Keratinocyte (primary cell): Measurements from ENCODE around the gene AHCYL2. TPM values are rescaled to one million over a fixed set of nuclear protein-coding genes. Genes with fewer than 3 reads are reported as not detected.

Source experiments
- DNase-seq: peaks from one replicate; pipeline ENCODE4 v3.0.0-alpha.2; 2011; ENCODE audit warnings: low read depth, missing footprints, low spot score
- FAIRE-seq: peaks from 2 replicates; lab custom pipeline; 2011; peaks lifted over from hg19 to GRCh38; lab: Jason Lieb, UNC
- H2AFZ ChIP-seq: 2 replicates; pipeline ENCODE4 v1.6.0; 2012; ENCODE audit warnings: low read length, control low read depth, inconsistent platforms; ENCODE audit not compliant: control insufficient read depth
- H3K27ac ChIP-seq: 2 replicates; pipeline ENCODE4 v1.5.1; 2011; ENCODE audit warnings: low read length; ENCODE audit not compliant: control insufficient read depth, insufficient read depth
- H3K27me3 ChIP-seq: 3 replicates; pipeline ENCODE4 v1.6.0; 2011; ENCODE audit warnings: low read length; ENCODE audit not compliant: control insufficient read depth, insufficient read depth; ENCODE audit errors: extremely low read depth
- H3K36me3 ChIP-seq, 2 experiments: 2 replicates in 1 of 2; 3 replicates in 1 of 2; pipeline ENCODE4 v1.5.1; 2011; ENCODE audit warnings: low read length in 2 of 2, mild to moderate bottlenecking in 1 of 2; ENCODE audit not compliant: control insufficient read depth in 2 of 2, insufficient read depth in 2 of 2; ENCODE audit errors: extremely low read depth in 1 of 2
- H3K4me1 ChIP-seq: 3 replicates; pipeline ENCODE4 v1.5.1; 2011; ENCODE audit warnings: low read length; ENCODE audit not compliant: control insufficient read depth, insufficient read depth; ENCODE audit errors: extremely low read depth
- H3K4me2 ChIP-seq: 3 replicates; pipeline ENCODE4 v1.6.0; 2011; ENCODE audit warnings: low read depth, low read length; ENCODE audit not compliant: control insufficient read depth, insufficient read depth; ENCODE audit errors: extremely low read depth
- H3K4me3 ChIP-seq, 3 experiments: fragments of 200-600 bp in 1 of 3; sonication (generic) in 1 of 3; 2 replicates in 2 of 3; 3 replicates in 1 of 3; pipeline ENCODE4 v1.5.1; 2011 to 2016; ENCODE audit warnings: low read length in 3 of 3, mild to moderate bottlenecking in 3 of 3, control low read depth in 2 of 3, inconsistent platforms in 1 of 3, low read depth in 1 of 3, mixed read lengths in 1 of 3, mixed run types in 1 of 3, moderate library complexity in 1 of 3; ENCODE audit not compliant: control insufficient read depth in 2 of 3, insufficient read depth in 2 of 3; ENCODE audit errors: extremely low read depth in 1 of 3
- H3K79me2 ChIP-seq: 2 replicates; pipeline ENCODE4 v1.6.0; 2012; ENCODE audit warnings: low read length; ENCODE audit not compliant: control insufficient read depth, insufficient read depth
- H3K9ac ChIP-seq: 3 replicates; pipeline ENCODE4 v1.6.0; 2011; ENCODE audit warnings: low read length; ENCODE audit not compliant: control insufficient read depth, insufficient read depth; ENCODE audit errors: extremely low read depth
- H3K9me1 ChIP-seq: 3 replicates; pipeline ENCODE4 v1.6.0; 2011; ENCODE audit warnings: low read length; ENCODE audit not compliant: control insufficient read depth, insufficient read depth; ENCODE audit errors: extremely low read depth
- H3K9me3 ChIP-seq: 2 replicates; pipeline ENCODE4 v1.5.1; 2012; ENCODE audit warnings: low read depth, low read length; ENCODE audit not compliant: control insufficient read depth
- H4K20me1 ChIP-seq: 3 replicates; pipeline ENCODE4 v1.6.0; 2011; ENCODE audit warnings: low read length; ENCODE audit not compliant: control insufficient read depth, insufficient read depth; ENCODE audit errors: extremely low read depth
- CTCF ChIP-seq, 3 experiments: IDR thresholded peaks in 1 of 3; conservative IDR thresholded peaks in 1 of 3; optimal IDR thresholded peaks in 1 of 3; 2 replicates in 2 of 3; 3 replicates in 1 of 3; pipeline versions ENCODE3 to v1.5.1; 2011; ENCODE audit warnings: low read length in 3 of 3, mild to moderate bottlenecking in 3 of 3, moderate library complexity in 2 of 3, control low read depth in 1 of 3, inconsistent platforms in 1 of 3; ENCODE audit not compliant: insufficient read depth in 2 of 3; ENCODE audit errors: extremely low read depth in 1 of 3
- EZH2 ChIP-seq: IDR thresholded peaks from one replicate; pipeline ENCODE4 v1.6.1; 2012; ENCODE audit warnings: inconsistent platforms, mild to moderate bottlenecking, low read length, moderate library complexity
- dilution Hi-C: fragments of 300-500 bp; cut with MboI; formaldehyde crosslinking; loops from one replicate; pipeline ENCODE4 v1.7.0; 2020; ENCODE audit warnings: low sequenced_read_pairs; ENCODE audit not compliant: extremely low pct_ligation_motif_present
- polyA plus RNA-seq, 5 experiments: library from polyadenylated mRNA; depleted of rRNA in 3 of 5; stranded (reverse) in 3 of 5; stranded (forward) in 1 of 5; unstranded in 1 of 5; fragments of >200 nt; gene quantifications; 1 replicate in 1 of 5; 2 replicates in 3 of 5; 3 replicates in 1 of 5; pipeline versions ENCODE4 v1.2.1 to v1.2.3, GENCODE V29; 2011 to 2012; ENCODE audit warnings: missing spikeins in 2 of 5, low read depth in 1 of 5, low replicate concordance in 1 of 5

AHCYL2 gene
- polyA plus RNA-seq, 1 donor (not counting 4 experiments of a cell fraction or from before 2014, with no cell fraction given): 32.8 TPM

DNA sequence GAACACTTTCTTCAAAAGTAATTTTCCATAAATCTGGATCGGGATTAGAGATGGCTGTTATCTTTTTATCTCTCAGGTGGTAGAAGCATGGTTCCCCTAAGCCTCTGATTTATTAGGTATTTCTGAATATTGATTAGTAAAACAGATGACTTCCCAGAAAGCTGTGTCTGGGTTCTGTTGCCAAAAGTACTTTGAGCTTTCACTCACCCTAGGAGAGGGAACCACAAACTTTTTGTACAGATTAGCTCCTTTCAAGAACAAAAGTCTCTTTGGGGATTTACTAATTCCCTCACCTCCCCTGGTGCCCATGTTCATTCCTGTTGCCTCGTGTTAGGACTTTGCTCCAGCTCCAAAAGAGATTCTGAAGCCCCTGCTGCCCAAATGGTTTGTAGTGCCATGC lies 162.7 kb downstream of the AHCYL2 start:
- no peak overlapping the region for H3K4me2 ChIP-seq
- H3K9ac ChIP-seq: no peak overlapping the region
- FAIRE-seq: no peak
- no peaks in the 10 kb centered on the region for H3K9me1 ChIP-seq
- no peak for TF ChIP-seq CTCF (optimal IDR thresholded peaks at IDR 0.05 in 1 of 3, IDR thresholded peaks at IDR 0.05 in 1 of 3, conservative IDR thresholded peaks at IDR 0.05 in 1 of 3; ENCODE audit: extremely low read depth in 1 of 3, insufficient read depth in 2 of 3, low read length in 3 of 3)
- TF ChIP-seq EZH2: no peak
- H4K20me1 ChIP-seq: no peaks in the 10 kb centered on the region
- no peak for DNase-seq
- no peak overlapping the region for H3K4me3 ChIP-seq
- peaks cover 7 to 8% of the 10 kb centered on the region in 2 experiments for H3K36me3 ChIP-seq
- no peaks in the 10 kb centered on the region for H3K9me3 ChIP-seq
- no peak overlapping the region for H2AFZ ChIP-seq
- H3K27me3 ChIP-seq: no peaks in the 10 kb centered on the region
- no peaks in the 10 kb centered on the region for H3K4me1 ChIP-seq
- dilution Hi-C loops: no loop called here
- no peaks in the 10 kb centered on the region for H3K79me2 ChIP-seq
- no peak overlapping the region for H3K27ac ChIP-seq

GRCh38 chr7:129388333-129389098 lies 163.7 kb downstream of the AHCYL2 start:
- Histone ChIP-seq H3K36me3 (peaks cover 4 to 8% of the 10 kb centered on the region in 2 experiments), H3K4me1 (no peaks in the 10 kb centered on the region), H3K27ac (no peak overlapping the region), H3K9ac (no peak overlapping the region), H4K20me1 (no peaks in the 10 kb centered on the region), H3K4me3 (no peak overlapping the region), H2AFZ (no peak overlapping the region), H3K4me2 (no peak overlapping the region), H3K9me1 (no peaks in the 10 kb centered on the region), H3K79me2 (no peaks in the 10 kb centered on the region), H3K9me3 (no peaks in the 10 kb centered on the region), H3K27me3 (no peaks in the 10 kb centered on the region)
- FAIRE-seq (no peak), DNase-seq (no peak)
- TF ChIP-seq EZH2: no peak
- TF ChIP-seq CTCF (optimal IDR thresholded peaks at IDR 0.05 in 1 of 3, IDR thresholded peaks at IDR 0.05 in 1 of 3, conservative IDR thresholded peaks at IDR 0.05 in 1 of 3; ENCODE audit: extremely low read depth in 1 of 3, insufficient read depth in 2 of 3, low read length in 3 of 3): no peak
- dilution Hi-C loops: no loop called here
